ENCODE data around the gene CATSPERD.
"Not testable (repeated sequence)": the region's sequence is repeated elsewhere in the genome, so short reads cannot be mapped to it uniquely, and the experiment has no call there.

CATSPERD gene

GRCh38 chr19:5698635-5699422, 21.6 kb upstream of the CATSPERD start:
- no peak for DNase-seq

- no peak for DNase-seq
These were observed 19.9 kb upstream of the CATSPERD start for GRCh38 chr19:5700455-5701092.

GRCh38 chr19:5702053-5702410, 18.4 kb upstream of the CATSPERD start:
- DNase-seq = not testable (repeated sequence)

GRCh38 chr19:5703819-5704818, 16.3 kb upstream of the CATSPERD start:
- no peak for DNase-seq

- DNase-seq = no peak
These were observed 14.9 kb upstream of the CATSPERD start for GRCh38 chr19:5705552-5705951.

GRCh38 chr19:5706876-5707573, 13.4 kb upstream of the CATSPERD start:
- DNase-seq = no peak

- DNase-seq = no peak
These were observed 12.6 kb upstream of the CATSPERD start for GRCh38 chr19:5707576-5708575.

- DNase-seq = no peak
These were observed 9.4 kb upstream of the CATSPERD start for GRCh38 chr19:5711025-5711424.

GRCh38 chr19:5711713-5712161, 8.7 kb upstream of the CATSPERD start:
- DNase-seq = no peak

GRCh38 chr19:5713228-5713627, 7.2 kb upstream of the CATSPERD start:
- no peak for DNase-seq

- no peak for DNase-seq
These were observed 5.6 kb upstream of the CATSPERD start for GRCh38 chr19:5714816-5715215.

- DNase-seq = no peak
These were observed 3.1 kb upstream of the CATSPERD start for GRCh38 chr19:5717215-5717935.

GRCh38 chr19:5718037-5718578, 2.3 kb upstream of the CATSPERD start:
- DNase-seq = peak; percentile 54 to 64

GRCh38 chr19:5718579-5719273, 1.7 kb upstream of the CATSPERD start:
- peak in 1 of 2 experiments; percentile 65 for DNase-seq

- no peak for DNase-seq
These were observed 1.0 kb upstream of the CATSPERD start for GRCh38 chr19:5719274-5719960.

GRCh38 chr19:5727453-5728050, 7.1 kb downstream of the CATSPERD start:
- no peak for DNase-seq

- not testable (repeated sequence) for DNase-seq
These were observed 12.7 kb downstream of the CATSPERD start for GRCh38 chr19:5733172-5733571.

- DNase-seq = no peak
These were observed 18.0 kb downstream of the CATSPERD start for GRCh38 chr19:5738423-5738822.
